Measurements from ENCODE around the gene CNOT1.

The CNOT1 gene

GRCh38 chr16:58515125-58515870, 114.3 kb downstream of the CNOT1 start, which contains the start of gene SETD6:
SETD6 (plus strand) TSS chr16:58515517; CDS start chr16:58515538, 21 bp downstream.
- no peak for DNase-seq

GRCh38 chr16:58513874-58514273, 115.8 kb downstream of the CNOT1 start:
- no peak for DNase-seq

GRCh38 chr16:58511933-58512815, 117.5 kb downstream of the CNOT1 start:
- no peak for DNase-seq

- DNase-seq: no peak
These were observed 118.6 kb downstream of the CNOT1 start for GRCh38 chr16:58510776-58511628.

- no peak for DNase-seq
These were observed 119.4 kb downstream of the CNOT1 start for GRCh38 chr16:58510097-58510775.

GRCh38 chr16:58509256-58510096, 120.2 kb downstream of the CNOT1 start:
- no peak for DNase-seq

GRCh38 chr16:58508671-58509251, 120.9 kb downstream of the CNOT1 start:
- DNase-seq: no peak

- DNase-seq: no peak
These were observed 121.5 kb downstream of the CNOT1 start for GRCh38 chr16:58507963-58508670.

GRCh38 chr16:58507195-58507962, 122.2 kb downstream of the CNOT1 start:
- no peak for DNase-seq

- no peak for DNase-seq
These were observed 123.1 kb downstream of the CNOT1 start for GRCh38 chr16:58506241-58507194.

GRCh38 chr16:58503863-58504688, 125.5 kb downstream of the CNOT1 start:
- no peak for DNase-seq

GRCh38 chr16:58503166-58503862, 126.3 kb downstream of the CNOT1 start:
- no peak for DNase-seq

GRCh38 chr16:58502217-58502921, 127.3 kb downstream of the CNOT1 start:
- no peak for DNase-seq

GRCh38 chr16:58501242-58502131, 128.1 kb downstream of the CNOT1 start:
- DNase-seq: no peak

Data from NCI-H1436 treated with DMSO at 0.1 percent for 48 hours (cell line).